Measurements from ENCODE around the gene AHNAK. TPM values are rescaled to one million over a fixed set of nuclear protein-coding genes. Genes with fewer than 3 reads are reported as not detected.

The AHNAK gene
- total RNA-seq, 4 donors from 2014 or later = 1,278 to 2,374 (median 1,866) TPM

DNA sequence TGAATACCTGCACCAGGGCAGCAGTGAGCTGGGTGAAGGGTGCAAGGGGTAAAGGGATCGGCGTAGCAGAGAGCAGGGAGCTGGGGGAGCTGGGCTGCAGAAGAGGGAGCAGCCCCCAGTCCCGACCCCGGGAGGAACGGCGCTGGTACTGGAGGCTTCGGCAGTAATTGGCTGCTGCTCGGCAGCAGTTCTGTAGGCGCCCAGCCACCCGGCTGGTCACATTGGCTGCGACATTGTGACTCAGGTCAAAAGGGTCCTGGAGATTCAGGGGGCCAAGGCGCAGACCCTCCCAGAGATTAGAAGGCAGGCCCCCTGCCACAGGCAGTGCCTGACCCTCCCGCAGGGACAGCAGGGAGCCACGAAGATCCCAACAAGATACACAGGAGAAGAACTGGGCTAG is 29.2 kb upstream of the AHNAK start:
- no peak for DNase-seq (ENCODE audit: extremely low spot score)
- no peaks in the 10 kb centered on the region for H3K27me3 ChIP-seq
- TF ChIP-seq POLR2AphosphoS5 (IDR thresholded peaks at IDR 0.05) (no peak), EP300 (IDR thresholded peaks at IDR 0.05) (no peak)
- TF ChIP-seq, protein P1, sequence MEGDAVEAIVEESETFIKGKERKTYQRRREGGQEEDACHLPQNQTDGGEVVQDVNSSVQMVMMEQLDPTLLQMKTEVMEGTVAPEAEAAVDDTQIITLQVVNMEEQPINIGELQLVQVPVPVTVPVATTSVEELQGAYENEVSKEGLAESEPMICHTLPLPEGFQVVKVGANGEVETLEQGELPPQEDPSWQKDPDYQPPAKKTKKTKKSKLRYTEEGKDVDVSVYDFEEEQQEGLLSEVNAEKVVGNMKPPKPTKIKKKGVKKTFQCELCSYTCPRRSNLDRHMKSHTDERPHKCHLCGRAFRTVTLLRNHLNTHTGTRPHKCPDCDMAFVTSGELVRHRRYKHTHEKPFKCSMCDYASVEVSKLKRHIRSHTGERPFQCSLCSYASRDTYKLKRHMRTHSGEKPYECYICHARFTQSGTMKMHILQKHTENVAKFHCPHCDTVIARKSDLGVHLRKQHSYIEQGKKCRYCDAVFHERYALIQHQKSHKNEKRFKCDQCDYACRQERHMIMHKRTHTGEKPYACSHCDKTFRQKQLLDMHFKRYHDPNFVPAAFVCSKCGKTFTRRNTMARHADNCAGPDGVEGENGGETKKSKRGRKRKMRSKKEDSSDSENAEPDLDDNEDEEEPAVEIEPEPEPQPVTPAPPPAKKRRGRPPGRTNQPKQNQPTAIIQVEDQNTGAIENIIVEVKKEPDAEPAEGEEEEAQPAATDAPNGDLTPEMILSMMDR (IDR thresholded peaks at IDR 0.05) = no peak
- no peaks in the 10 kb centered on the region for H3K9me3 ChIP-seq
- WGBS = 88% methylated on average over 5 of the region's 14 CpGs
- peak overlapping the region in 3 of 4 donors; percentile 74 to 84 (median 81) for H3K4me3 ChIP-seq
- H3K36me3 ChIP-seq = peaks cover 25 to 69% (median 58%) of the 10 kb centered on the region in 4 donors
- intact Hi-C loops (cut with DNase I) = no loop called here
- peak overlapping the region; percentile 93 to 96 (median 94) for H3K27ac ChIP-seq (replicated peaks in 1 of 4)
- H3K4me1 ChIP-seq = peaks cover 42 to 55% (median 48%) of the 10 kb centered on the region in 4 donors

DNA sequence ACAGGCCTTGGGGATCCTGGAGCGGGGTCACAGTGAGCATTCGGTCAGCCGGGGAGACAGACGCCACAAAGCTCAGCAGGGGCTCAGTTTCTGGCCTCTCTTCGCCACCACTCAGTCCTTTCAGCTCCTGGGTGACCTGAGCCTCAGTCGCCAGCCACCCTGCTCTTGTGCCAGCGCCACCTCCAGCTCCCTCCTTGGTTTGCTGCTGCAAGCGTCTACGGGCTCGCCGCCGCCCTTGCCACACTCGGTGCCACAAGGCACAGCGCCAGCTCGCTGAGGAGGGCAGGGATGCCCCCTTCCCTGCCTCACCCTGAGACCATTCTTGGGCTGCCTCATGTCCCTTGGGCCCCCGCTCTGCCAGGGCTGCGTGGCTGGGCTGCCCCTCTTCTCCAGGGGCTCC is 28.6 kb upstream of the AHNAK start:
- Histone ChIP-seq H3K27me3 (no peaks in the 10 kb centered on the region), H3K4me3 (peak overlapping the region; percentile 74 to 84 (median 81)), H3K27ac (replicated peaks in 1 of 4) (peak overlapping the region; percentile 93 to 96 (median 94)), H3K36me3 (peaks cover 32 to 71% (median 62%) of the 10 kb centered on the region in 4 donors), H3K4me1 (peaks cover 42 to 62% (median 55%) of the 10 kb centered on the region in 4 donors), H3K9me3 (no peaks in the 10 kb centered on the region)
- no peak for DNase-seq (ENCODE audit: extremely low spot score)
- TF ChIP-seq POLR2A (IDR thresholded peaks at IDR 0.05; ENCODE audit: low read depth) = no peak
- no peak for TF ChIP-seq EP300 (IDR thresholded peaks at IDR 0.05)
- TF ChIP-seq, protein P1 (IDR thresholded peaks at IDR 0.05) = no peak
- no peak for TF ChIP-seq POLR2AphosphoS5 (IDR thresholded peaks at IDR 0.05)
- intact Hi-C loops (cut with DNase I) = no loop called here
- WGBS = 63% methylated on average over 13 of the region's 17 CpGs

DNA sequence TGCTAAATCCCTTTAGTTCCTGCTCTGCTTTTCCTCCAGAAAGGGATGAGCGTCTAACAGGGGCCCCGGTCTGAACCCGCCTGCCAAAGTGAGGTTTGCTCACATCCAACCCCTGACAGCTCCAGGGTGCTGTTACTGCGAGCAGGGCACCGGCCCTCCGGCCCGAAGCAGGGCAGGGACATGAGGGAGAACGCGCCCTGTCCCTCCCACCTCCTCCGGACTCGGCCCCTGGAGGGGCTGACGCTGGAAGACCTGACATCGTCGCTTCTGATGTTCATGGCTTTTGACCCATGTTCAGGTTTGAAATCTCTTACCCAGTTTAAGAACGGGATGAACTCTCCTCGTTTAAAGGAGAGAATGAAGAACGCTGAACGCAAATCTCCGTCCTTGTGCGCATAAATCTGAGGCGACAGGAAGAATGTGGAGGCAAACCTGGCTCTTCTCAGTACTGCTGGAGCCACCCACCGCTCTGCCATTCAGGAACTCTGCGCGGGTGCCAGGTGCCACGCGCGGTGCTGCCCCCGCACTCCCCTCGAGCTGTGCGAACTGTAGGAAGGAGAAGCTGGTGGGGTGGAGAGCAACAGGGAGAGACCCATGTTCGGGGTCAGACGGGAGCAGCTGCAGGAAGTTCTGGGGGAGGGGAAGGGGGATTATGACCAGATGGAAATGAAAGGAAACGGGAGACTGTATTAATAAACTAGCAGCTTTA is 27.9 kb upstream of the AHNAK start:
- Histone ChIP-seq H3K9me3 (no peaks in the 10 kb centered on the region), H3K4me3 (peak overlapping the region; percentile 74 to 84 (median 81)), H3K27ac (replicated peaks in 1 of 4) (peak overlapping the region; percentile 93 to 96 (median 94)), H3K36me3 (peaks cover 39 to 71% (median 63%) of the 10 kb centered on the region in 4 donors), H3K27me3 (no peaks in the 10 kb centered on the region), H3K4me1 (peaks cover 42 to 69% (median 61%) of the 10 kb centered on the region in 4 donors)
- TF ChIP-seq POLR2AphosphoS5 (IDR thresholded peaks at IDR 0.05) (peak in 1 of 2 donors; percentile 12), EP300 (IDR thresholded peaks at IDR 0.05) (no peak), POLR2A (IDR thresholded peaks at IDR 0.05; ENCODE audit: low read depth) (no peak)
- TF ChIP-seq, protein P1 (IDR thresholded peaks at IDR 0.05) = no peak
- no peak for DNase-seq (ENCODE audit: extremely low spot score)
- intact Hi-C loops (cut with DNase I) = no loop called here
- WGBS = 2% methylated on average over 16 of the region's 33 CpGs

- Histone ChIP-seq H3K27ac (replicated peaks in 1 of 4) (peak within 1 kb of the TSS; percentile 93 to 96 (median 94)), H3K36me3 (peaks cover 43 to 71% (median 64%) of the 10 kb centered on the region in 4 donors), H3K27me3 (no peaks in the 10 kb centered on the region), H3K4me1 (peaks cover 42 to 70% (median 63%) of the 10 kb centered on the region in 4 donors), H3K4me3 (peak within 1 kb of the TSS; percentile 74 to 84 (median 81)), H3K9me3 (no peaks in the 10 kb centered on the region)
- under 1% methylated on average over 39 of the region's 46 CpGs for WGBS
- peak; percentile 100 for DNase-seq (ENCODE audit: extremely low spot score)
- TF ChIP-seq, protein P1 (IDR thresholded peaks at IDR 0.05) = peak in 1 of 3 experiments; percentile 25
- TF ChIP-seq POLR2AphosphoS5 (IDR thresholded peaks at IDR 0.05) (peak; percentile 94 to 97), EP300 (IDR thresholded peaks at IDR 0.05) (no peak), POLR2A (IDR thresholded peaks at IDR 0.05; ENCODE audit: low read depth) (peak; percentile 49)
- intact Hi-C loops (cut with DNase I) = no loop called here
Measured at GRCh38 chr11:62573592-62574362, 27.2 kb upstream of the AHNAK start, which contains the start of gene EEF1G. TSS of gene EEF1G (minus strand) at chr11:62573891. CDS start at chr11:62573842, 49 bp downstream.

Data from esophagus muscularis mucosa (tissue), 4 donors.